GM10847 (cell line): ENCODE results near the gene TFEB.

Source experiments
- POLR2A ChIP-seq: IDR thresholded peaks from 2 replicates; pipeline ENCODE4 v1.6.1; 2011; ENCODE audit not compliant: insufficient read length; ENCODE audit errors: extremely low read depth

The TFEB gene

DNA sequence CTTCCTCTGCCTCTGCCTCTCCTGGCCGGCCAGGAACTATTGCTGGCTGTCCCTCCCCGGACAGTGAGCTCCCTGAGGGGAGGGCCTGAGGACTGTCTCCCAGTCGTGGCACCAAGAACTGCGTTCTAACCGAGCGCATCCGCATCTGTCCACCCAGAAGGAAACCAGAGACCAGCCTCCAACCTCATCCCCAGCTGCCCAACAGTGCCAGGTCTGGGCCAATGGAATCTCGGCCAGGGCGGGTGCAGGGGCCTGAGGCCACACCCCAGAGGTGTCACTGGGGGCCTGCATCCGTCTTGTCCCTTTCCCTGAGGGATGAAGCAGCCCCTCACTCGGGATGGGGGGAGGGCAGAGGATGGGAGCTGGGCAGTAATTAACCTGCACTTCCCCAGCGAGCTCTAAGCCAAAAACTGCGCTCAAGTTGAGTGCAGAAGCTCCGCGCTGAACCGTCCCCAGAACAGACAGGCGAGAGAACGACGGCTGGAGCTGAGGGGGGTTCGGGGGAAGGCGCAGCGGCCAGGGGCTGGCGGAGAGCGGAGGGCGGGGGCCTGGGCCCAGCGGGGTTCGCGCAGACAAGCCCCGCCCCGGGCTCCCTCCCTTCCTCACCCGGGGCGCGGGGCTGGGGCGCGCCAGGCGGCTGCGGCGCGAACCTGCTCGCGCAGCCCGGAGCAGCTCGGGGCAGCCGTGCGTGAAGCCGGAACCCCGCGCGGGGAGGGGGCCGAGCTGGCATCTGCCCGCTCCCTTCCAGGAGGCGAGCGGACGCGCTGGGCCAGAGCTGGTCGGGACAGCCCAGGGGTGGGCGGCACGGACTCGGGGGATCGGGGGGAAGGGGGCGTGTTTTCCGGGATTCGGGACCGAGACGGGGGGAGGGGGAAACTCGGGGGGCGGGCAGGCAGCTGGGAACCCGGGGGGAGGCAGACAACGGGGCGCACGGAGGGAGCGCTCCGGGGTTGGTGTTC, 1.4 kb downstream of the TFEB start:
- peak; percentile 67 for TF ChIP-seq POLR2A

DNA sequence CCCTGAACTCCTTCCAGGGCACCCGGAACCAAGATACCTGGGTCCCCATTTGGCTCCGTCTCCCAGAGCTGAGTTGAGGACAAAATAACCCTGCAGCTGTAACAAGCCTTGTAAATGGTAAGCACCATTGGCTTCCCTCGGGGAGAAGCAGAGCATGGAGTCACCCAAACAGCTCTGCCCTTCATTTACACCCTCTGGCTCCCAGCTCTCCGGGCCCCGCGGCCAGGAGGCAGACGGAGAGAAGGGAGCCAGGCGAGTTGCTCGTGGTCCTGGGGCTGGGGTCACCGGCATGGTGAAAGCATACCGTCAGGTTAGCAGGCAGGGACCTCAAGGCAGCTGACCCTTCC, 2.1 kb downstream of the TFEB start:
- no peak for TF ChIP-seq POLR2A

DNA sequence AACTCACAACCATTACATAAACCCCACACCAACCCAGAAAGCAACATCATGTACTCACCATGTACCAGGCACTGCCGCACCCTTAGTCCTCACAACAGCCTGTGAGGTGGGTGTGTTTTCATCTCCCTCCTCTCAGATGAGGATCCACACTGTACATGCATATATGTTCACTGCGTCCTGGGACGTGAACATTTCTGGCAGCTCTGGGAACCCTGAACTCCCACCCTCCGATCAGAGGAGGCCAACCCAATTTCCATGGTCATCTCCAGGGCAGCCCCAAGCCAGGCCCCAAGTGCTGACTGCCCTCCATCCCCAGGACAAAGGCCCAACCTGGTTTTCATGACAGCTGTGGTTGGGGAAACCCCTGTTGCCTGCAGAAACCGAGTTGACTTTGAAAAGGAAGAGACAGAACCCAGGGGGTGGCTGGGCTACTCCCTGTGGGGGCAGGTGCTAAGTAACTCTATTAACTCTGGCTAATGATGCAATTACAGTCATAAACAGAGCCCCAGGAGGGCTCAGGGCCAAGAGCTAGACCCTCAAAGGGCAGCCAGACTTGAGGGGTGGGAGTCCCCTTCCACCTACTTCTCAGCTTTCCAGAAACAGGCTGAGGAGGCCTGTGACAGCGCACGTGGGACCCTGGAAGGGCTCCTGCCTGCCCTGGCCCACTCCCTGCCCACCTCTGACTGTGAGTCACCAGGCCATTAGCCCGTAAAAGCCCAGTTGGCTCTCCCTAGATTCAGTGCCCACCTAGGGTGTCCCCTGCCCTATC, 2.6 kb downstream of the TFEB start:
- TF ChIP-seq POLR2A, result peak; percentile 20

DNA sequence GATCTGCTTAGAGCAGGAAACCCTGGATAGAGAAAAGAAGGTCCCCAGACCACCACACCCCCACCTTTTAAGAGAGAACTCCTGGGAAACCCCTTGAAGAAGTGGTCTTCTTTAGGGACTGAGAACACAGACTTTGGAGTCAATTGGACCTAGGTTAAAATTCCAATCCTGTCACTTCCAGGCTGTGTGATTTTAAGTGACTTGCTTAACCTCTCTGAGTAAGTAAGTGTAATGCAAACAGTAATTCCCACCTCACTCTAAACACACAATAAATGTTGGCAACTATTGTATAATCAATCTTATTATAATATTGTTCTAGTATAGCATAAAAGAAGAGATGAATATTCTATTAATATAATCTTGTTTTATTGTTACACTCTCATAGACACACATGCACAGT, 3.3 kb downstream of the TFEB start:
- no peak for TF ChIP-seq POLR2A

DNA sequence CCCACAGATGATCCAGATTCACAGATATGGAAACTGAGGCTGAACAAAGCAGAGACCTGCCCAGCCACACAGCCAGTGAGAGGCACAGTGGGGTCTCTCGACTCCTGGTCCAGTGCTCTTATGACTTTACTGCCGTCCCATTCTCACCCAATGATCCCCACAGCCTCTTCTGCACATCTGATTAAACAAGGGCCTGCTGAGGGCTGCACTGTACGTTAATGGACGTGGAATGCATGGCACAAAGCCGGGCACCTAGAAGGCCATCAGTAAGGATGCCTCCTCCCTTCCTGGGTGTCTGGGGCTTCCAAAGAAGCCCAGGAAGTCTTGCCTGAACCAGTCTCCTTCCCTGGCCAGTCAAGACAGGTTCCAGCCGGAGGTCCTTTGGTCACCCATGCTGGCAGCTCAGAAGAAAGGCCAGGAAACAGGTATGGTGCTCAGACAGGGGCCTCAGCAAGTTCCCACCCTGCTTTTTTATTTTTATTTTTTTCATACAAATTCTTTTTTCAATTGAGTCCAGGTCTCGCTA, 3.8 kb downstream of the TFEB start:
- no peak for TF ChIP-seq POLR2A

DNA sequence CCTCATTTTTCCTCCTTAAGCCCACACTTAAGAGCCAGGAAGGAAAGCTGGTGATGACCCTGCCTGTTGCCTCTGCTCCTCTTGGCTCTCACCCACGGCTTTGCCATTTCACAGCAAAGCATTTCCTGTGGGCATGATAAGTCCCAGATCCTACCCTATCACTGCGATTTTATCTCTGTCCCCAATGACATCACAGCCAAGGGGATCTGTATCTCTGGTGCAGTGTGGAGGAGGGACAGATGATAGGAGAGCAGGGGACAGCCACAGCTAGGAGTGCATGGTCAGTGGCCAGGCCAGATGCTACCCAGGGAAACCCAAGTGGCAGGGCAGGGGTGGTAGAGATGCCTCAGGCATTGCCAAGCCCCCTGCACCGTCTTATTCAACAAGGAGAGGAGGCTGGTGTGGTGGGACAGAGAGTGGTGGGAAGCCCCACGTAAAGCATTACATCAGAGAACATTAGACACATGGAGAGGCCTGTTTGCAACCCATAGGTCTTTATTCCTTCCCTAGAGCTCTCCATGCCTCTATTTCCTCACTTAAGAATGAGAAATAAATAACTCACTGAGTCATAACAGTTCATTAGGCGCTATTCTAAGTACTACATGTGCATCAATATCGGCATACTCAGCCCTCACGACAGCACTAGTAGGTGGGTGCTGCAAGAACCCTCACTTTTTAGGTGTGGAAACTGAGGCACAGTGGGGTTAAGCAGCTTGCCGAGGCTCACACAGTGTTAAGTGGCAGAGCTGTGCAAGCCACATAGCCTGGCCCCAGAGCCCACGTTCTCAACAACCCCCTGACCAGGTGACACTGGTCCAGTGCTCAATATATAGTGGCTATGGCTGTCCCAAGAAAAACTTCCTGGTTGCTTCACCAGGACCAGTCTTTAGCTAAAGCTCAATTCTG, 4.6 kb downstream of the TFEB start:
- peak; percentile 10 for TF ChIP-seq POLR2A

DNA sequence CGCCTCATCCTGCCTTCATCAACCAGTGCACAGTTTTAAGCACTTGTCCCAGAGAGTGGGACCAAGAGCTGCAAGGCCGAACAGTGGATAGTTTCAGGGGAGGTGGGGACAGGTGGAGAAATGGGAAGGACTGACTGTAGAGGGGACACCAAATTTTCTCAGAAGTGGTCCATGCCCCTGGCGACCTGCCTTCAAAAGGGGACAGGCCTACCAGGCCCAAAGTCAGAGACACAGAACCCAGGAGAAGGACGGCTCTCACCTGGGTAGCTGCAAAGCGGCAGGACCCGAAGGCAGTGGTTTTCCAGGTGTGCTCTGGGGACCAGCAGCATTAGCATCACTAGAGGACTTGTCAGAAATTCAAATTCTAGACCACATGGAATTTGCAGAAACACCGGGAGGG, 5.8 kb downstream of the TFEB start:
- no peak for TF ChIP-seq POLR2A

DNA sequence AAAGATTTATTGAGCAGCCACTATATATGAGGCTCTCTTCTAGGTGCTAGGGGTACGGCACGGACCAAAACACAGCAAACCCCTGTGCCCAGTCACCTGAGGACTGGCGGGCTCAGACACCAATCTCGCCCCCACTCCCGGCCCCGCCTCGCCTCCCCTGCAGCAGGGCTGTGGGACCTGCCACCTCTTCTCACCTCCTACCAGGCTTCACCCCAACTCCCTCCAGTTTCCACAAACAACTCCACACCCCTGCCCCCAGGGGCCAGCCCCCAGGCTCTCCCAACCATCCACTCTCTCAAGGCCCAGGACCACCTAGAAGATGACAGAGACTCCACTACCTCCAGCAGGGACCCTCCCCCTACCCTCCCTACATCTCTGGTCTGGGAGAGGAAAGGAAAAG, 6.5 kb downstream of the TFEB start:
- TF ChIP-seq POLR2A, result no peak

DNA sequence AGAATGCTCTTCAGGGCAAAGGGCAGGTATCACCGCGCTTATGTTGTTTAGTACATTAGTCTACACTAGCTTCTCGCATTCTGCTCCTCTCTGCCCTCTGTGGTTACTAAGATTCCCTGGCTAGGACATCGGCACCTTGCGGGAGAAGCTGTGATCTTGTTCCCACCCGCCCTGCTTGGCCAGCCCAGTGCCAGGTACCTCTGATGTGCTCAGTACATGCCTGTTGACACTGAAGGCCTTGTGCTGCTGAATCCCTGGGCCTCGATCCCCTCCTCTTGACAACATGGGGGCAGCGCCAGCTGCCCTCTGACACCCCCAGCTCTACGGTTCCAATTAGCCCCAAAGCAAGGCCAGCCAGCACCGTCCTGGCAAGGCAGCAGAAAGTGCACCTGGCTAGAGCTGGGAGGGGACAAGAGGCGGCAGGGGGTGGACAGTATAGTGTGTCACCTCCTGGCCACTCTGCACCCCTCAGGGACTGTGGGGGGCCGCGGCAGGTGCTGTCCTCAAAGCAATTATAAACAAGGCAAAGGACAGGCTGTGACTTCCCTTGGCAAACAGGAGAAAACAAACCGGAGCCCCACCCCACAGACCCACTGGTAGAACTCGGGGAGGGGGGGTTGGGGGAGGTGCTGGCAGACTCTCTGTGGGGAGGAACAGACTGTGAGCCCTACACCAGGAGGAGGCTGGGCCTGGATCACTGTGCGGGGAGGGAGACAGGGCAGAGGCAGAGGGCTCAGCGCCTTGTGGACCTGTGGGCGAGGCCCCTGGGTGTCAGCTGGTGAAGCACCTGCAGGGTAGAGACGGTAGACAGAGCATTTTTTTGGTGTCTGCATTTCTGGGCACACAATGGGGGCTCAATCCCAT, 7.1 kb downstream of the TFEB start:
- no peak for TF ChIP-seq POLR2A

DNA sequence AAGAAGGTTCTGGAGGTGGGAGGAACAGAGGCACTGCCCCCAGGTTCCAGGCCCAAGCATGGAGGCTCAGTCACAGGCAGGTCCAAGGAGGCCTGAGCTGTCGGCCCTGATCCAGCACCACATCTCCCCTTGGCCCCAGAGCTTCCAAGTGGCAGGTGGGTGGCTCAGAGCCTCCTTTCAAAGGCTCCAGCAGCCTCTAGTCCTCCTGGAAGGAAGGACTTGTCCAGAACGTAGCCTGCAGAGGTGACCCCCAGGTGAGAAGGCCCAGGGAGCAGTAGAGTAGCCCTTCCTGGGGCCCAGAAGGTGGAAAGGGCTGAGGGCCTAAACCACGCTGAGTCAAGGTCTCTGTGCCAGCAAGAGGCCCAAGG, 7.7 kb downstream of the TFEB start:
- no peak for TF ChIP-seq POLR2A

DNA sequence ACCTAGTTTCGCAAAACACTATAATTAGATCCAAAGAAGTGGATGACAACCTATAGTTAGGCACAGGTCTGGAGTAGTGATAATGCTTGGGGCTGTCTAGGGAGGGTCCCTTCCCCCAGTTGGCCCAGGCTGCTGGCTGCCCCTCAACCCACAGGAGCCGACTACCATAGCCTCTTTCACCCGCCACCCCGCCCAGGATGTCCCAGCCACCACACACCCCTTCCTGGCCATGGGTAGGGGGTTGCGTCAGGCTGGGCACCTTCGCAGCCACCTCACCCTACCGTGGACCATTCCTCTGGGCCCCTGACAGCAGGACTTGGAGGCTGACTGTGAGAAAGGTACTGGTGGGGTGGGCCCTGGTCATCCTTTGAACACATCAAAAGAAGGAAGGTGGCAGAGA, 8.5 kb downstream of the TFEB start:
- no peak for TF ChIP-seq POLR2A

DNA sequence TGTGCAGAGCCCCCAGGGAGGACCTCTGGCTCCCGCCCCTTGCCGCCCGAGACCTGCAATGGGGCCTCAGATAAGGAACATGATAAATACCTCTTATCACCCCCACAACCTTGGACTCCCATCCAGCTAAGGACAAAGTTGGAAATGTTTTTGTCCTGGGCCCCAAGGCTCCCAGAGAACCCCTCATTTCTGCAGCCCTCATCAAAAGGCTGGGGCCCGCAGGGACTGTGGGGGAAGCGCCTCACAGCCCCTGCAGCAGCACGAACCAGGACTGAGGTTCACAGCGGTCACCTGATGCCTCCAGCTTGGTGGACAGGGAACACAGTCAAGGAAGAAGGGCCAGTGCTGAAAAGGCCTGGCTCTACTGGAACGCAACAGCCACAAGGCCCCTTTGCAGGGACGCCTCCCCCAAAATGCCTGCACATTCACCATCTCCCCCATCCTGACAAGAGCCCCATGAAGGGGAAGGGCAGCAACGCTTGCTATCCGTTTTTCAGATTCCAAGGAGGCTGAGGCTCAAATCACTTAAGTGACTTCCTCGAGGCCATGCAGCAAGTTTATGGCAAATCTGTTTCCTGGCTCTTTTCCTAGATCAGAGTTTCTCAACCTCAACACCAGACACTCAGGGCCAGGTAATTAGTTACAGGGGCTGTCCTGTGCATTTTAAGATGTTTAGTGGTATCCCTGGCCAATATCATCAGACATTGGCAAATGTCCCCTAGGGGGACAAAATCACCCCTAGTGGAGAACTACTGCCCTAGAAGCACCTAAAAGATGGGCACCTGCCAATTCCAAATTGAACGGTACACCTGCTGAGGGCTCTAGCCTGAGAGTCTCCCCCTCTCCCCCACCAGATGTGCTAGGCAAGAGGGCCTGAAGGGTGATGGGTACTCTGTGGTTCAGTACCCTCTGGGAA, 10.6 kb downstream of the TFEB start:
- no peak for TF ChIP-seq POLR2A

DNA sequence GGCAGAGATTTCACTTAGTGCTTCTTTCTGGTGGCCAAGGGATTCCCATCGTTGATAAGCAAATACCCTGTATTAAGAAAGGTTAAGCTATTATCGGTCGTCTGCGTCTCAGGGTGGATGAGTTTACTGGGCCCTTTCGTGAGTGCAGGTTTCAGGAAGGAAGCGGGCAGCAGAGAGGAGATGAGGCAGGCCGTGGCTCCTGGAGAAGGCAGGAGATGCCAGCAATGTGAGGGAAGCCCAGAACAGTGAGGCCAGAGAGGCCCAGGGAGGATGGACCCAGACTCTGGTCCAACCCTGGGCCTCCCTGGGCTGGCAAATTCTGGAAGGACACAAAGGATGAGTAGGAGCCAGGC, 11.2 kb downstream of the TFEB start:
- TF ChIP-seq POLR2A, result no peak

DNA sequence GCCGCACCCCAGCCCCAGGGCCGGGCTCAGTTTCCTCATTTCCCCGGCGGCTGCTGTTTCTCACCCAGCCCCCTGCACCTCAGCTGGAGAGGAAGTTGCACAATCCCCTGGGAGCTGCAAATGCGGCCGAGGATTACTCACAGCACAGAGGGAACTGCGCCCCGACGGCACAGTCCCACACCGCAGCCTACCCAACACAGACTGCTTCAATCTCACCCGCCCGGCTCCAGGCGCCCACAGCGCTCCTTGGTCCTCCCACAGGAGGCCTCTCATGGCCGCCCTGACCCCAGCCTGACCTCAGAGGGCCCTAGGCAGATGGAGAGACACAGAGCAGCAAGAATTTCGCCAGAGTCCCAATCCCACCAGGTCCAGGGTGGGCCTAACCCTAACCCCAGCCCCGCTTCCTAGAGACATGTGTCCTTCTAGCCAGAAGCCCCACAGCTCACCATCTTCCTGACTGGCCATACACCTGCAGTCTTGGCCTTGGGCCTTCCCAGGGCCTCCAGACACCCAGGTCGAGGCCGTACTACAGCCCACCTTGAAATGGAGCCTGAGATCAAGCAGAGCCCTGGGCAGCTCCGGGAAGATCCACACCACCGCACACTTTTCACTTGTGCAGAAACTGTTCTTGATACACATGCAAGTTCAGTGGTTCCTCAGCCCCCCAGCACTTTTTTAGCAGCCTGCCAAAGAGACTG, 11.7 kb downstream of the TFEB start:
- TF ChIP-seq POLR2A, result peak; percentile 41
